Right kidney (tissue), 1 donor: Measurements from ENCODE around the gene MAML2.
A peak's percentile ranks its signal among the peaks of the same experiment; 100 is the strongest.

Source experiments
- DNase-seq: peaks from one replicate; pipeline ENCODE4 v3.0.0-alpha.2; 2016

The MAML2 gene

DNA sequence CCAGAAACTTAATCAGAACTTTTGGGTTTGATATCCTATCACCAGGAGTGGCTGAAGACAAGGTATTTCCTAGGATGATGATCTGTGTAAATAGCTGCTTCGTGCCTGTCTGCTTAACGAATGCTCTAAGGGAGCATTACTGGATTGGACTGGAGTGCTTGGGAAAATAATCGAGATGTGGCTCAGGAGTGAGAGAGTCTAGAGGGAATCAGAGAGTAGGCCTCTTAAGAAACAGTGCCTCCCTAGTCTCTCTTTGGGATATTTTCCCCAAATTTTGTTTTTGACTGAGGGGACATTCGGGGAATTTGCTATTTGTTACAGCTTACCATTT is 2.5 kb downstream of the MAML2 start:
- DNase-seq = no peak

DNA sequence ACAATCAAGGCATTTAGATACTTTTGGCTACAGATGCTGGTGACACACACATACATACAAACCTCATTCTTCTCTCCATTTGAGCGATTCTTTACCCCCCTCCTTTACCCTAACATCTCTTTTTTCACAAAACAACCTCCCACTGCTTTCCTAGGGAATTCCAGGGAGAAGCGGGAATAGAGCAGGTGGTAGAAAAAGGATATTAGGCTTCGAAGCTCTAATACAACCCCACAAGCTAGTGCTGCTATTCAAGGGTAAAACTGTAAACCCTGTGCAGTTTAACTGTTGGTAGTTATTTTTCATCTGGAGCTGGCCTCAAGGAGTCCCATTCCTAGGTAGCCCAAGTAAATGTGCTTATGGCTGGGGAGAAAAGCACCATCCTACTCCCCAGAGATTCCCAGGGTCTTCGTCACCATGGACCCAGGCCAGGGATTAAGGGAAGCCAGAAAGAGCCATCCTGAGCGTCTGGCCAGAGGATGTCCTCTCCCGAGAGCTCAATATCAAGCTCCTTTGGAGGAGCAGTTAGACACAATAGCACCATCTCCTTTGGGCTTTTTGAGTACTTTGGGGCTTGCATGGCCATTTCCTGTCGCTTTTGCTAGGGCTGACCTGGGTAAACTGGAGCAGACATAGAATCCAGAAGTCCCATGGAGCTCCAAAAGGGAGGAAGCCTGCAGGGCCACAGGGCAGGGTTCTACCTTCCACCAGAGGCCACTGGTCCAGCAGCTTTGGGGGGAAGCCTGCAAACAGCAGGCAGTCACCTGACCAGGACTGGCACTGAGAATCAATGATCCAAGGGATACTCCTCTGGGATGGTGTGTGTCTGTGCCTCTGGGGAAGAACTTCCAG is 3.1 kb downstream of the MAML2 start:
- DNase-seq = no peak

DNA sequence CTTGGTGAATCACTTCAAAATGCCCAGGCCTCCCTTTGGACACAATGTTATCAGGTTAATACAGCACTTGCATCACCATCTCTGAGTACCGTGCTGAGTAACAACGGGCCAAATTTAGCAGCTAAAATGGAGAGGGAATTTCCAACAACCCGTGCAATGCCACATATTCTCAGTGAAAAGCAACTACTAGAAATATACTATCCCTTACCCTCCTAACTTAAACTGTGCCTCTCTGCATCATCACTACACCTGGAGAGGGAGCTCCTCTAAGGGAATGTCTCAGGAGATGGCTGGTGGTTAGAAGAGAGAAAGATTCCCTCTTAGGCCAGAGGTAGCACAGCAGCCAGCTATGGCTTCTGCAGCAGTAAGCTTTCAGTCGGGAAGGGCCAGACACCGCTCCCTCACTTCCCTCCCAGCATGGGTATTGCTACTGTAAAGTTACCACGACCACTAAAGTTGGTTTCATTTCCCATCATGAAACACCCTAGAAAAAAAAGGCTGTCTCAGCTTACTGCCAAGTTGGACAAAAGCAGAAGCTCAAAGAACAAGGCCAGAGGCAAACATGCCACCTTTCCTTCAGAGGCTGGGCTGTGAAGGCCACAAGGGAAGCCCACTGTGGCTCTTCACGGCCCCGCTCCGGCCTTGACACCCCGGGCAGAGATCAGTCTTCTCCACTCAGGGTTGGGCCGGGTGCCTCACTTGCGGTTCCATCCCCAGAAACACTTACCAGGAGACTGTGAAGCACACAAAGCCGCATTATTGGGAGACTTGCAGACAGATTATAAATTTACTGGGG is 3.9 kb downstream of the MAML2 start:
- DNase-seq = peak; percentile 55

DNA sequence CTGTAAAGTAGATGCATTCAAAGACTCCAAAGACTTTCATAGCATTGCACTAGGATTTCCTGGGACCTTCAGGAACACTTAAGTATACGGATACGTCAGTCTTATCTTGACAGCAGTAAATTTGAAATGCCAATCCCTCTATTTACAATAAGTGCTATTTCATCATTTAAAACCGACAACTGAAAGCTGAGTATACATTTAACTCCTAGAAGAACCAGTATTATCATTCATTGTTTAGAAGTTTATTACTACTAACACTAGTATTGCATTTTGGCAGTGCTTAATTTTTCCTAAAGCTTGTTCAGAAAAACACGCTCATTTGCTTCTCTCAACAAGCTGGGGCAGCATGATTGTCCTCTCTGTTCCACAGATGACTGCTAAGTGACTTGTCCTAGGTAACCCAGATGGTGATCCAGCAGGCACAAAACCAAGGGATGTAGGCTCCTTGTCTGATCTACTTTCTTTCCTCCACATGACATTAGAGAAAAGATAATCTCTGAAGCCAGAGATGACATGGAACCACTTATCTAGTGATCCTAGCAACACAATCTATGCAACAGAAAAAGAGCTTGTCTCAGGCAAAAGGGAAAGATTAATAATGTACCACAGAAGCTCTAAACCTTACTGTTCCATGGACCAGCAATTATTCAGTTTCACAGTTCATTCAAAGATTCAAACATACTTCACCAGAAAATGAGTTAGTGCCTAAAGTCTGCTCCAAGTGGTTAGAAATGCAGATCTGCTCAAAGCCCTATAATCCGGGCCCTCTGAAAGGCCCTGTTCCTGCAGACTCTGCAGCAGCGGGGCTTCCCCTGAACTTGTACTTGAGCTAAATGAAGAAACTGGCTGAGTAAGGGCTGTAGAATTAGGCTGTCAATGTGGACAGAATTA is 5.2 kb downstream of the MAML2 start:
- DNase-seq = no peak

DNA sequence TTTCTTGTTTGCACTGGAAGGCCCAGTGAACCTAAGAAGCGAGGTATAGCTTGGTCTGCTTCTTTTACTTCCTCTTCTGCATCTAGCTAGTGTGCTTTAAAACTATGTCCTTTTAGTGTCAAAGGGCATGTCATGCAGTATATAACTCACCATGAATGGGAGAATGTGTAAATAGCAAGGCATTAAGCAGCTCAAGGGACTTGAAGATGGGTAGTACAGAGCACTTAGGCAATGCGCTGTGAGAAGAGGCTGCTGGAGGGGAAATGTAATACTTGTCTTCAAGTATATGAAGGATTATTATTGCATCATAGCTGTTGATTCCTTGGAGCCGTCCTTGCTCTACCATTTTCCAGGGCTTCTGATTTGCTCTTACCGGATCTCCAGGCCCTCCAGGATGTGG is 7.6 kb downstream of the MAML2 start:
- DNase-seq = no peak

DNA sequence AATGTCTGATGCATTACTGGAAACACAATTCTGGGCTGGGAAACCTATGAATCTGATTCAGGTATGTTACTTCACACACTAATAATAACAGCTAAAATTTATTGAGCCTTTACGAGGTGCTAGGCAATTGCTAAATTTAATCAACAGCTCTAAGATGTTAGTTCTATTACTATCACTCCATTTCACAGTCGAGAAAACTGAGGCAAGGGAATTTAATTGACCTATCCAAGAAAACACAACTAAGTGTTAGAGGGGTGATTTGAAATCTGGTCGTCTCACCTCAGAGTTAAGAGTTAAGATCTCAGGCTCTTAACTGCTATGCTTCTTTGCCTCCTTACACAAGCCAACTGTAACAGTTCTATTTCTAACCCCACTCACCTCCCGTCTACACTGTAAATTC is 8.8 kb downstream of the MAML2 start:
- no peak for DNase-seq

DNA sequence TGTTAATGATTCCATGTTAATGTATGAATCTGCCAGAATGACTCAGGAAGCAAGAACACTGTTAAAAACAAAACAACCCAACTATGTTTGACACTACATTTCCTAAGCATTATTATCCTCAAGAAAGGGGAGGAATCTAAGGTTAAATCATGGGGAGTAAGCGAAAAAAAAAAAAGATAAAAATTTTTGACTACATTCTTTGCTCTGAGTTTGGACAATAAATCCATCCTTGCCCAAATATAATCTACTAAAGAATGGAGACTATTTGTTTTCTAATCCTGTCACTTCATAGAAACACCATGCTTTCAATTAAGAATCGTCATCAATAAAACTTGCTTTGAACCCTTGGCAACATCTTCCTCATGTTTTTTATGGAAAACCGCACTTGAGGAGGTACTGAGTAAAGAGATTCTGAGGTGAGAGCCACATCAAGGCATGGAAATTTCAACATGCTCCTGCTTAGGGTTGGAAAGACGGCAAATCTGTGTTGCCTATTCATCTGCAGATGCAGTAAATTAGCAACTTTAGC is 9.7 kb downstream of the MAML2 start:
- DNase-seq = no peak

DNA sequence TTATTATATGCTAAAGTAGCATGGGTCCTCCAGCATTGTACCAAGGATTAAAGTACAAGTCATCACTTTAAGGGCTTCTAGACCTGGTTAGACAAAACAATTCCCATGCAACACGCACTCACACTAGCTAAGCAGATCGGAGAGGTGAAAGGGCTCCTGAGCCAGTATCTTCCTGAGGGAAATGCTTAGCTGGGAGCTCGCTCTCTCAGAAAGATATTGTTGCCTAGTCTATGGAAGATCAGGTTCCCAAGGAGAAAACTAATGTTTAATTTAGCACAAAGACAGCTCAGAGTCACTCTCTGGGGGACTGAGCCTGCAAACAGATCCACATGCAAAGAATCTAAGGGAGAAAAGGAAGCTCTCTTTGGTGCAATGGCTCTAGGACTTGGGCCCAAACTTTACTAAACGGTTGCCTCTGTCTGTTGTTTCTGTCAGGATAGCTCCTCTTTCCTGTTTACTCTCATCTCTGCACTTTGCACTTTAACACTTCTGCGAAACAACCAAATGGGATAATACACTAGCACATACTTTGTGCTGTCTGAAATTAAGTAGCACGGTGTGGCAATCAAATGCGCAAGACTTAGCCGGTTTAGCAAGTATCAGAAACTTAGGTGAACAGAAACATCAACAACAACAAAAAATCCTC is 10.7 kb downstream of the MAML2 start:
- no peak for DNase-seq

DNA sequence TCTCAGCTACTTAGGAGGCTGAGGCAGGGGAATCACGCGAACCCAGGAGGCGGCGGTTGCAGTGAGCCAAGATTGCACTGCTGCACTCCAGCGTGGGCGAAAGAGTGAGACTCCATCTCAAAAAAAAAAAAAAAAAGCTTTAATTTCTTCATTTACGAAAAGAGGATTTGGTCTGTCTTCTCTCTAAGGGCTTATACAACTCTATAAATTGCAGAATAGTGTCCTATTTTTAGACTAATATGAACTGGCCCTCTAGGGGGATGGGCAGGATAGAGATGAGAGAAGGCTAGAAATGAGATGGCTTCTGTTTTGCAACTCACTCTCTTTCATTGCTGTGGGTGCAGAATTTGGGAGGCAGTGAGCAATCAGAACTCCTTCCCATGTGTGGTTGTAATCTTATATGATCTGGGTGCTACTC is 11.3 kb downstream of the MAML2 start:
- no peak for DNase-seq

DNA sequence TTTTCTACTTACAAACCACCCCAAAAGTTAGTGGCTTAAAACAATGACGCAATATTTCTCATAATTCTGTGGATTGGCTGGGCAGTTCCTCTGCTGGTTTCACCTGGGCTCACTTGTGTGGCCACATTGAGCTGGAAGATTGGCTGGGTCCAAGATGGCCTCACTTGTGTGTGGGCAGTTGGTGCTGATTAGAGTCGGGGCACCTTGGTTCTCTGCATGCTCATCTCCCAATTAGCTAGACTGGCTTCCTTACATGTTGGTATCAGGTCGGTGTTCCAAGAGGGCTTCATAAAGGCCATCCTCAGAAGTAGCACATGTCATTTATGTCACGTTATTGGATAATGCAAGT is 12.5 kb downstream of the MAML2 start:
- DNase-seq = no peak

DNA sequence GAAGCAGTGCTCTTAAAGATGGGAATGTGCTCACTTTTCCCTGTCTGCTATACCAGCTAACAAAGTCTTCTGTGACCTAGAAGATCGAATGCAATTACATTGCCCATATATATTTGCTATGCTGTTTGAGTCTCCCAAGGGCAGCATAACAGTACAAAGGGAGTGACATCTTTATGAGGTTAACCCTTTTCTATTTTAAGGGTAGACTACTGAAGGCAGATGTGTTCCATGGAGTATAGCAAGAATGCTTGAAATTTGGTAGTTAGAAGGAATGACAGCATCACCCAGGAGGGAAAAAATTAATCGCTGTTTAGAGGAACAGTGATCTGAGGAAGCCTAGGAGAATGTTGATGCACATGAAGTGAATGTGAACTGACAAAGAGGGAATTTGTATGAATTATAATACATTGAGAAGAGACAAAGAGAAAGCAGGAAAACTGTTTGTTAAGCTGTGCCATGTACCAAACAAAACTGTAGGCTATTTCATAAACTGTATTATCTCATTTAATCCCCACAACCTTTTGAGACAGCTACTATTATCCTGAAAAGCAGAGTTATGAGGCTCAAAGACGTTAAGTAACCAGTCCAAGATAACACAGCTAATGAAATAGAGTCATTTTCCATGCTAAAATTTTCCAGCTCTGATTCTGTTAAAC is 13.0 kb downstream of the MAML2 start:
- no peak for DNase-seq

DNA sequence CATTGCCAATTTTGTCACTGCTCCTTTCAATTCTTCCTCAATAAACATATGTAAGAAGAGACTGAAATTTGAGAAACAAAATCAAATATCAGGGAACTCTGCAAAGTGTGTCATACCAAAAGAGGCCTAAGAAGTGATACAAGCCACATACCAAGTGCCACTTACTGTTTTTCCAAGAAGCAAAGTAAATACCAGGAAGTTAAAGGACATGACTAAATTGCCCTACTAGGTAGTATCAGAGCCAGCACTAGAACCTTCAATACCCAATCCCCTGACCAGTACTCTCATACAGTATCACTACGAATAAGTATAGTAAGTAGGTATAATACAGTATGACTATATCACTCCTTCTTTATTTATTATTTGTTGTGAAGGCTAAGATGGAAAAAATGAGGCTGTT is 13.6 kb downstream of the MAML2 start:
- no peak for DNase-seq

DNA sequence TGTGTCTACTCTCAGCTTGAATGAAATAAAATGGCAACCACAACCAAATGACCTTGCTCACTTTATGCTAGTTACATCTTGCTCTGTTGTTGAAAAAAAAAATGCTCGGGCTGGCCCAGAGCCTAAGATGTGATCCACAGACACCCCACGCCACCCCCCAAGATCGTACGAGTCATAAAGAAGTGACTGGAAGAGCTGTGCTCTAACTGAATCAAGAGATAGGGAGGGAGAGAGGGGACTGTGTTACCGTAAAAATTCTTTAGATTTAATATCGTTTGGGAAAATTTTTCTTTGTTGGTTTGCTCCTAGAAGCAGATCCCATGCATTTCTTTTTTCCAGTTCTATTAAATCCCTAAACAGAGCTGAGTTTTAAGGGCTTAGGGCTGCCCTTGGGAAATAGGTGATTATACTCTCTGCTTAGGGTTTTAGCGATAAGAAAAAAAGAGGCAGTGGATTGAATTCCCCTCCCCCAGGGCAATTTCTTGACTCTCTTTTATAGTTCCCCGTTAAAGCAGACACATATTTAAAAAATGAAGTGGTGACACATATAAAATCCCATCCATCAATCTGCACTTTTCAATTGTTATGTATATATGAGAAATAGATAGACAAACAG is 14.5 kb downstream of the MAML2 start:
- no peak for DNase-seq

DNA sequence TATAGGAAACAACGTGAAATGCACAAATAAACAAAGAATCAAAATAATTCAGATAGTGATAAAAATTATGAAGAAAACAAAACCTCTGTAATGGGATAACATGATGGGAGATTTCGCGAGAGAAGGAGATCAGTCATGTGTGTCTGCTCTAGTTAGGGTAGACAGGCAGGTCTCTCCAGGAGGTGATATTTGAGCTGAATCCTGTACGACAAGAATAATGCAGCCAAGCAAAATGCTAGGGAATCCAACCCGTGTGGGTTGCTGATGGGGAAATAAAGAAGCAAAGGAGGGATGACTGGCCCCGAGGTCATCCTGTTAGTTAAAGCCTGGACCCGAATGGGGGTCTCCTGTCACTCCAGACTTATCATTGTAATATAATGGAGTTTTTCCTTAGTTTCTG is 16.0 kb downstream of the MAML2 start:
- no peak for DNase-seq

DNA sequence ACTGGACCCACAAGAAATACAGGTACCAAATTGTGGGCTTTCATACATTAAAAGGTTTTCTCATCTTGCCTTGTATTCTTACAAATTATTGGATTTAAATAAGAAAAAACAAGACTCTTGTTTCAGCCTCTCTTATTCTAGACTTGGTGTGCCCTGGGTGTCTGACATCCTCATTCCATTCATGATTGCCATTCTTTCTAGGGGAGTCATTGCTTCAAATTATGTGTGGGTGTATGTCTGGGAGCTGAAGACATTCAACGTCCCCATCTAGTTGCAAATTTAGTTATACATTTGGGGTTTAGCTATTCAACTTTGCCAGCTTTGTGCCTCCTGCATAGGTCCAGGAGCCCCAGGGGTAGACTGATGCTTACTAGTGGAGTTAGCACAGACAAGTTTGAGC is 18.1 kb downstream of the MAML2 start:
- no peak for DNase-seq

DNA sequence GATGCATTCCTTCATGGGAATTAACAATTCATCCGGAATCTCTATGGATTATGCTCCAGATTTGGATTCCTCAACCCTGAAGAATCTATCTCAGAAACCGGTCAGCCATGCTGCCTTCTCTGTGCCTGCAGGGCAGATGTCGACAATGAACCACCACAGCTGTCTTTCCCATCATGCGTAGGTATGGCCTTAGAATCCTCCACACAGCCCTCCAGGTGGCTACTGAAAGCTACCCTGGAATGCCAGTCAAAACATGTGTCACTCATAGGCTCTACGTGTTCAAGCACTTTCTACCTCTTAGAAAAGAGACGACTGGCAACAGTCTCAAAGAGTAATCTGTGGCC is 19.4 kb downstream of the MAML2 start:
- no peak for DNase-seq

DNA sequence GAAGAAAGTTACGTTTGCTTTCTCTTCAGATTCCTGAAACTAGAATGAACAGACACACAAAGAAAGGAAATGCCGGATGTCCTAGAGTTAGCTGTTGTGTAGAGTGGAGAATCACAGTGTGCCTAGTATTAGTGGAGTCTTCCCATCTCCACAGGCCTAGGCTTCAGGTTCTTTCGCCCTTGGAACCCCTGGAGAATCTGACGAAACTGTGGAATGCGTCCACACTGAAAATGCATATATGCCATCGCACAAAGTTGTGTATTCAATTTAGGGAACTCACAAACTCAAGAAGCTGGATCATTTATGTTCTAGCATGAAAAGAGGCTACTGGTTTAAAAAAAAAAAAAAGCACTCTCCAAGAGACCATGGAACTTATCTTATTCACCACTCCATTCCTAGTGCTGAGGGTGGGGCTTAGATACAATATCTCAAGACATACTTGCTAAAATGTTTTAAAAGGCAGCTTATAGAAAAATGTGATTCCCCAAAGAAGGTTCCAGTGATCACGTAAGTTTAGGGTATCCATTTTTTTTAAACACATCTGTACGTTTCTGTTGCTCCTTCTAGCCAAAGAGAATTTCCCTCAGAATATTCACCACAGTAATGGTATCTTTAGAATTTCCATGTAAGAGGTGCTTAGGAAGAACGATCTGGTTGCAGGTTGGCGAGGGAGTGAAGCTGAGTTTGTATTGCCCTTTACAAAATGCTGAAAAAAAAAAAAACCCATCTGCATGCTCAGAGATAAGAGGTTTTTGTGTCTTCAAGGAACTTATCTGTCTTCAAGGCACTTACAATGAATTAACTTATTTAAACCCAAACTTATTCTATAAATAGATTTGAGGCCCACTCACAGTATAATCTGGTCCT is 20.0 kb downstream of the MAML2 start:
- no peak for DNase-seq

DNA sequence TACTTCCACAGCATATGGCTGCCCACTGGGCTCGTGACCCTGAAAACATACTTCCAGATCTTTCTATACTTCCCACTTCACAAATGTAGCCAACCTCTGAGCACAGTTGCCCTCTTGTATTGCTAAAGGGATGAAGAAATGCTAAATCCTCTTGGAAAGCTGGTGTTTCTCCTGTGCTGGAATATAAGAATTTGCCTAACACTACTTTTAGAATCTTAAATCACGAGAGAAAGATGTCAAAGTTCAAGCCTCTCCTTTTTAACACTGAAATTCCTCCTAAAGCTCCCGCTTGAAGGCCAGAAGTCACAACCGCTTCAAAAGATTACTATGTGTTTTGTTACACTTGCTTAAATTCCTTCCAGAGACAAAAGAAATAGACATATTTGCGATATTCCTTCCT is 21.9 kb downstream of the MAML2 start:
- no peak for DNase-seq

DNA sequence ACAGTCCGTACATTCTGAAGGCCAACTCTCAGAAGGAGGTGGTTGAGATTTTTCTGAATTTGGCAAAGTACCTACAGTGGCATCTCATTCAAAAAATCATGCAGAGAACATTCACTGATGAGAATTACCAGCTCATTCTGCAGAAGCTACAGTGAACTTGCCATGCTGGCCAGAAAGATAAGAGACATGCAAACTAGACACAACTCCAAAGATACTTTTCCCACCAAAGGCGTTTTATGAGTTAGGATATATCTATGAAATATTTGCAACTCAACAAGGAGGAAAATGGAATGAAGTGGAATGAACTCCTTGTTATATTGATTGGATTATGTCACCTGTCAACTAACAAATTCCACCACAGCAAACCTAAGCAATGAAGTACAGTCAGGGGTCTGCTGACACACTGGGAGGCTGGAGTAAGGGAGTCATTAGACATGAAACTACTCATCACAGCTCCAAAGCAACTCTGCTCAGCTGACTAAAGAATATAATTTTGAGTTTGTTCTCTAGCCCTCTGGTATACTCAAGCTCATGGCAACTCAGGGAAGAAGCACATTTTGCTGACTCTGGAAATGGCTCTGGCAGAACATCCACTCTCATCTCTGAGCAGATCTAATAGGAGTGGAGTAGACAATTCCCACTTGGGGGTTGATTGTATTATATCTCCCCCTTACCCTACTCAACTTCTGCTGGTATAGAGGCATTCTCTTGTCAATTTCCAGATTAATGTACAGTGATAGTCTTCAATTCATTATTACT is 22.9 kb downstream of the MAML2 start:
- DNase-seq = no peak

DNA sequence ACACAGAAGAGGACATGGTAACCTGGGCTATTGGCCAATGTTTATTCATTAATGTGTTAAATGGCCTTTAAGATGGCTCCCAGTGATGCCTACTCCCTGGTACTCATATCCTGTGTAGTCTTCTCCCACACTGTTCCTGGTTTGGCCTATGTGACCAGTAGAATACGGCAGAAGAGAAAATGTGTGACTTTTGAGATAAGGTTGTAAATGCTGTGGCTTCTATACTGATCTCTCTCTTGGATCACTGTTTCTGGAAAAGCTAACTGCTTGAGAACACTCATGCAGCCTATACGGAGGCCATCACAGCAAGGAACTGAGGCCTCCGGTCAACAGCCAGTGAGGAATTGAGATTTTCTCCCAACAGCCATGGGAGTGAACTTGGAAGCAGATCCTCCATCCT is 24.1 kb downstream of the MAML2 start:
- no peak for DNase-seq
